A204.1 (cell line): ENCODE results near the gene TRIM3.

ENCODE experiments used
- FAIRE-seq: peaks from 2 replicates; lab custom pipeline; 2012; peaks lifted over from hg19 to GRCh38; lab: Jason Lieb, UNC

TRIM3 gene

GRCh38 chr11:6480299-6480914 is 6.7 kb upstream of the TRIM3 start:
- FAIRE-seq: no peak

GRCh38 chr11:6476571-6476970 is 2.8 kb upstream of the TRIM3 start:
- no peak for FAIRE-seq

GRCh38 chr11:6475936-6476335 is 2.2 kb upstream of the TRIM3 start:
- no peak for FAIRE-seq

GRCh38 chr11:6474806-6475500 is 1.2 kb upstream of the TRIM3 start:
- FAIRE-seq: no peak

GRCh38 chr11:6474413-6474792 is 662 bp upstream of the TRIM3 start:
- FAIRE-seq: no peak

- no peak for FAIRE-seq
Measured at GRCh38 chr11:6472934-6473333, 807 bp downstream of the TRIM3 start.

- FAIRE-seq: no peak
Measured at GRCh38 chr11:6469599-6469998, 4.1 kb downstream of the TRIM3 start.

- FAIRE-seq: no peak
Measured at GRCh38 chr11:6468712-6469495, 4.8 kb downstream of the TRIM3 start.

DNA sequence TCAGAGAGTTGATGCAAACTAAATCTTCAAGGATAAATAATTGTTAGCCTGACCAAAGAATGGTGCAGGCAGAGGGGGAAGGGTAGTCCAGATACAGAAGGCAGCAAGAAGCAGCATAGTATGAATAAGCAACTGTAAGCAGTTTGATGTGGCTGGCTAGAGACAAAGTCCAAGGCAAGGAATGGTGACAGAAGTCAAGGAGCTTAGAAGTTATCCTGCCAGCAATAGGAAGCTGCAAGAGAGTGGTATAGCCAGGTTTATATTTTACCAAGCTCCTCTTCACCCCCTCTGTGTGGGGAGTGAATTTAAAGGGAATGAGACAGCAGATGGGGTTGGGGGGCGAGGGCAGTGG is 14.7 kb downstream of the TRIM3 start:
- FAIRE-seq: no peak

- FAIRE-seq: no peak
Measured at GRCh38 chr11:6458352-6459098, 15.2 kb downstream of the TRIM3 start.

- no peak for FAIRE-seq
Measured at GRCh38 chr11:6457581-6458320, 16.0 kb downstream of the TRIM3 start.

DNA sequence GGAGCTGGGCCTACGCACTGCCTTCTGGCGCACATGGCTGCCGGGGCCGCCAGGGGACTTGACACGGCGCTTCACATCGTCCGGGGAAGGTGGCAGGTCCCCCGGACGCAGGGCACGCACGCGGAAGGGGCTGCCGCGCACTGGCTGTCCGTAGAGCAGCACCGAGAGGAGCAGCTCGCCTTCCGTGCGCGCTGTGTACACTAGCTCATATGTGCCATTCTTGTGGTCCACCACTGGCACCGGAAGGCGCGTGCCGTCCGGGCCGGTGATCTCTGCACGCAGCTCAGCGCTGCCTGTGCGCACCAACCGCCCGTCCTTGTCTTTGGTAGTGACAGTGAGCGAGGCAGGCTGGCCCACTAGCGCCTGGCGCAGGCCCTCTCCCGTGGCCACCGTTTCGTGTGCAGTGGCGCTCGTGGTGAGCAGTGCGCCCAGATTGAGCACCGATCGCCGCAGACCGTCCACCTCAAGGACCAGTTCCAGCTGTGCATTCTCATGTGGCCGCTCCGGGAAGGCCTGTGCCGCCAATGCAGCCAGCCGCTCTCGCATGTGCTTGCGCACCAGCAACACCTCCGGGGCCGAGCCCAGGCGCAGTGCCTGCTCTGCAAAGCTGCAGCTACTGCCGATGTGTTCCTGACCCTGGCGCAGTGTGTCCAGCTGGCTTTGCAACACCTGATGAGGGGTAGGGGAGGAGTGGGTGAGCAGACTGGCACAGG is 17.2 kb downstream of the TRIM3 start:
- no peak for FAIRE-seq

GRCh38 chr11:6455070-6455469 is 18.7 kb downstream of the TRIM3 start:
- no peak for FAIRE-seq

- no peak for FAIRE-seq
Measured at GRCh38 chr11:6453152-6453551, 20.6 kb downstream of the TRIM3 start.

- FAIRE-seq: no peak
Measured at GRCh38 chr11:6452219-6452618, 21.5 kb downstream of the TRIM3 start.

- FAIRE-seq: no peak
Measured at GRCh38 chr11:6448574-6448973, 25.2 kb downstream of the TRIM3 start.

- FAIRE-seq: no peak
Measured at GRCh38 chr11:6443269-6444003, 30.3 kb downstream of the TRIM3 start.

DNA sequence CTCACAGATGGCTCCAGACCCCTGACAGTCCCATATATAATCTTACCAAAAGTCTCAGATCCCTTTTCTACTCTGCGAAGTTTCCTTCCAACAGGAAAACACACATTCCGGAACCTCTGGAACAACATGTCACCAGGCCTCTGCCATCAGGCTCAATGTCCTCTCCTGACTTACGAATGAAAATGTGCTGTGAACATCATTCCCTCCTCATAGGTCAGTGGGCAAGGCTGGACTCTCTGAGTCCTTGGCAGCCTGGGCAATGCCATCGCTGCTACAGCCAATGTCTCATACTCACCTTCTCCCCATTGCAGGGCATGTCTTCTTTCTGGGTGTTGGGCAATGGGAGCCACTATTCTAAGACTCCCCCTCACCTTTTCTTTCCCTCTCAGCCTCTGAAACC is 31.3 kb downstream of the TRIM3 start:
- no peak for FAIRE-seq

GRCh38 chr11:6440906-6441358 is 32.8 kb downstream of the TRIM3 start, which contains the start of gene HPX:
Gene HPX (minus strand): TSS chr11:6440987. CDS start chr11:6440963, 24 bp downstream.
- no peak for FAIRE-seq

DNA sequence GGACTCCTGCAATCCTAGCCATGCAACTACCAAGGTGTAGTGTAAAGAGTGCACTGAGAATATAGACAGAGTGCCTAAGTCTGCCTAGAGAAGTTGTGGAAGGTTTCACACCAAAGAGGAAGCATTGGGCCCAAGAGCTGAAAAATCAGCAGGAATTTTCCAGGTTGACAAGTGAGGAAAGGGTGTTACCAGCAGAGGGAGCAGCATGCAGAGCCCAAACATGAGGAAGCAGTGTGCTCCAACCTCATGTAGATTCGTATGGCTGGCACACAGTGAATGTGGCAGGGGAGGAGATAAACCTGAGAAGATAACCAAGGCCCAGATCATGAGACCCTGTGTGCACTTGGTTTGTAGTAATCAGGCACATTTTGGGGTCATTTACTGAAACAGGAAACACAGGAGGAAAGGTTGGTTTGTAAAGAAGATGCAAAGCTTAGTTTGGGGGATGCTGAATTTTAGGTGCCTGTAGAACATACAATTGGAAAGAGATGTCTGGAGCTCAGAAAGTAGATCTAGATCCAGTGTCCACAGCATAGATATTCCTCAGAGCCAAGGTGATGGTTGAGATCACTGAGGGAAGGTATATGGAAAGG is 34.7 kb downstream of the TRIM3 start:
- FAIRE-seq: no peak
